Measurements from ENCODE around the gene FBL.
"Not testable (repeated sequence)": the region's sequence is repeated elsewhere in the genome, so short reads cannot be mapped to it uniquely, and the experiment has no call there.

The FBL gene

GRCh38 chr19:39845933-39846677 is at the start of gene FBL:
TSS of gene FBL (minus strand) at chr19:39846379. CDS start at chr19:39846300, 79 bp downstream.
- peak; percentile 72 to 78 for DNase-seq (ENCODE audit: low read depth in 2 of 2)

GRCh38 chr19:39895096-39895495 is 48.9 kb upstream of the FBL start:
- not testable (repeated sequence) for DNase-seq (ENCODE audit: low read depth in 2 of 2)

- not testable (repeated sequence) for DNase-seq (ENCODE audit: low read depth in 2 of 2)
Measured at GRCh38 chr19:39894236-39894606, 48.0 kb upstream of the FBL start.

GRCh38 chr19:39893366-39894235 is 47.4 kb upstream of the FBL start:
- not testable (repeated sequence) for DNase-seq (ENCODE audit: low read depth in 2 of 2)

GRCh38 chr19:39892506-39892902 is 46.3 kb upstream of the FBL start:
- not testable (repeated sequence) for DNase-seq (ENCODE audit: low read depth in 2 of 2)

GRCh38 chr19:39891660-39892505 is 45.7 kb upstream of the FBL start:
- not testable (repeated sequence) for DNase-seq (ENCODE audit: low read depth in 2 of 2)

- no peak for DNase-seq (ENCODE audit: low read depth in 2 of 2)
Measured at GRCh38 chr19:39890755-39891551, 44.8 kb upstream of the FBL start.

- DNase-seq (ENCODE audit: low read depth in 2 of 2): not testable (repeated sequence)
Measured at GRCh38 chr19:39889872-39890754, 43.9 kb upstream of the FBL start.

GRCh38 chr19:39887456-39887951 is 41.3 kb upstream of the FBL start:
- DNase-seq (ENCODE audit: low read depth in 2 of 2): not testable (repeated sequence)

- not testable (repeated sequence) for DNase-seq (ENCODE audit: low read depth in 2 of 2)
Measured at GRCh38 chr19:39885821-39886554, 39.8 kb upstream of the FBL start.

- DNase-seq (ENCODE audit: low read depth in 2 of 2): not testable (repeated sequence)
Measured at GRCh38 chr19:39884721-39885120, 38.5 kb upstream of the FBL start.

GRCh38 chr19:39882645-39883044 is 36.5 kb upstream of the FBL start:
- DNase-seq (ENCODE audit: low read depth in 2 of 2): not testable (repeated sequence)

GRCh38 chr19:39881495-39882110 is 35.4 kb upstream of the FBL start:
- not testable (repeated sequence) for DNase-seq (ENCODE audit: low read depth in 2 of 2)

- DNase-seq (ENCODE audit: low read depth in 2 of 2): not testable (repeated sequence)
Measured at GRCh38 chr19:39880241-39880640, 34.1 kb upstream of the FBL start.

- DNase-seq (ENCODE audit: low read depth in 2 of 2): not testable (repeated sequence)
Measured at GRCh38 chr19:39879796-39880195, 33.6 kb upstream of the FBL start.

GRCh38 chr19:39878866-39879265 is 32.7 kb upstream of the FBL start:
- DNase-seq (ENCODE audit: low read depth in 2 of 2): not testable (repeated sequence)

GRCh38 chr19:39878398-39878797 is 32.2 kb upstream of the FBL start:
- no peak for DNase-seq (ENCODE audit: low read depth in 2 of 2)

- not testable (repeated sequence) for DNase-seq (ENCODE audit: low read depth in 2 of 2)
Measured at GRCh38 chr19:39877982-39878381, 31.8 kb upstream of the FBL start.

GRCh38 chr19:39877488-39877887 is 31.3 kb upstream of the FBL start:
- not testable (repeated sequence) for DNase-seq (ENCODE audit: low read depth in 2 of 2)

Measured in fibroblast of skin of left quadriceps (primary cell).